Activated gamma-delta T cell (primary cell): ENCODE results near the gene CD276.
"Not testable (repeated sequence)": the region's sequence is repeated elsewhere in the genome, so short reads cannot be mapped to it uniquely, and the experiment has no call there.

Source experiments
- DNase-seq: peaks from one replicate; lab custom pipeline; 2025; lab: John Stamatoyannopoulos, UW
- total RNA-seq, 2 donors: gene quantifications; one replicate each; lab custom pipeline; 2026; lab: John Stamatoyannopoulos, UW

CD276 gene
- total RNA-seq, result 0.35 to 0.36 reads per million in 2 donors

GRCh38 chr15:73683777-73684580 is at the start of gene CD276:
Gene CD276 (plus strand): TSS chr15:73684383. CDS start chr15:73699640, 15,257 bp downstream.
- no peak for DNase-seq

- no peak for DNase-seq
Measured at GRCh38 chr15:73637527-73637926, 46.7 kb upstream of the CD276 start.

GRCh38 chr15:73639464-73639863 is 44.7 kb upstream of the CD276 start:
- not testable (repeated sequence) for DNase-seq

GRCh38 chr15:73647259-73648013 is 36.7 kb upstream of the CD276 start:
- no peak for DNase-seq

- DNase-seq, result no peak
Measured at GRCh38 chr15:73648014-73648295, 36.2 kb upstream of the CD276 start.

- DNase-seq, result no peak
Measured at GRCh38 chr15:73650416-73651126, 33.6 kb upstream of the CD276 start.

GRCh38 chr15:73654659-73655058 is 29.5 kb upstream of the CD276 start:
- no peak for DNase-seq

GRCh38 chr15:73655724-73656123 is 28.5 kb upstream of the CD276 start:
- DNase-seq, result no peak

- DNase-seq, result no peak
Measured at GRCh38 chr15:73658645-73659044, 25.5 kb upstream of the CD276 start.

GRCh38 chr15:73660455-73660854 is 23.7 kb upstream of the CD276 start:
- DNase-seq, result no peak

- DNase-seq, result no peak
Measured at GRCh38 chr15:73674587-73674986, 9.6 kb upstream of the CD276 start.

- no peak for DNase-seq
Measured at GRCh38 chr15:73677146-73677607, 7.0 kb upstream of the CD276 start.

GRCh38 chr15:73677733-73678132 is 6.5 kb upstream of the CD276 start:
- DNase-seq, result no peak

GRCh38 chr15:73678498-73678897 is 5.7 kb upstream of the CD276 start:
- DNase-seq, result no peak

GRCh38 chr15:73679180-73679579 is 5.0 kb upstream of the CD276 start:
- no peak for DNase-seq

GRCh38 chr15:73679964-73680363 is 4.2 kb upstream of the CD276 start:
- no peak for DNase-seq

GRCh38 chr15:73680549-73680948 is 3.6 kb upstream of the CD276 start:
- DNase-seq, result no peak

GRCh38 chr15:73681063-73681462 is 3.1 kb upstream of the CD276 start:
- DNase-seq, result no peak

GRCh38 chr15:73681856-73682599 is 2.2 kb upstream of the CD276 start:
- no peak for DNase-seq

- no peak for DNase-seq
Measured at GRCh38 chr15:73682600-73683090, 1.5 kb upstream of the CD276 start.

- DNase-seq, result no peak
Measured at GRCh38 chr15:73683257-73683776, 866 bp upstream of the CD276 start.
